Erythroblast (primary cell): Measurements from ENCODE around the gene RPL19.

Source experiments
- GATA1 ChIP-seq: IDR thresholded peaks from 2 replicates; pipeline ENCODE4 v1.6.1; 2011; ENCODE audit warnings: low read depth, mild to moderate bottlenecking, control low read depth, low read length, moderate library complexity
- POLR2A ChIP-seq: IDR thresholded peaks from 2 replicates; pipeline ENCODE4 v1.6.1; 2011; ENCODE audit warnings: mild to moderate bottlenecking, low read length

DNA sequence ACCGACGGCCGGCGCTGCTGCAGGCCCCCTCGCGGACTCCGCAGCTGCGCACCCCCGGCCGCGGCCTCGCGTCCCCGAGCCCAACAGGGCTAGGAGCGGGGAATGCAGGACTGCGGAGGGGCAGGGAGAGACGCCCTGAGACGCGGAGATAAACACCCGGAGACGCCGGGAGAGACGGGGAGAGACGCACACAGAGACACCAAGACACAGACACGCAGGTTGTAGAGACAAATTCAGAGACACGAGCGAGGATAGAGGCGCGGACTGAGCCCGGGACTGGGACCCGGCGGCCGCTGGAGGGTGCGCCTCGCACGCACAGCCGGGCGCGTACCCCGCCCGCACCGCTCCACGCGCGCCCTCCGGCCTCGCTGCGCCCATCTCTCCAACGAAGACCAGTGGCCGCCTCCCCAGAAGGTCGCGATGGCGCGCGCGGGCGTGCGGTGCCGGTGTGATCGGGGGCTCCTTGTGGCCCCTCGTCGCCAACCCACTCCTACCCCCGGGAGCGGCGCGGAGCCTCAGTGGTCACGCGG, 24.8 kb downstream of the RPL19 start:
- TF ChIP-seq POLR2A (no peak), GATA1 (no peak)
